Neural cell (in vitro differentiated cells): ENCODE measurements around the gene ADAMTS20. TPM values are rescaled to one million over a fixed set of nuclear protein-coding genes. Genes with fewer than 3 reads are reported as not detected.

Experiments
- H2AFZ ChIP-seq: fragments of 200-600, 300-800 bp; sonication (generic), shearing (Covaris generic); 2 replicates; pipeline ENCODE4 v1.6.0; 2014; ENCODE audit warnings: low read depth, mild to moderate bottlenecking, antibody characterized with exemption, low read length, moderate library complexity
- H3F3A ChIP-seq: fragments of 200-600 bp; shearing (Covaris generic); 2 replicates; pipeline ENCODE4 v1.6.1; 2016; ENCODE audit warnings: mild to moderate bottlenecking, moderate library complexity, mixed read lengths, antibody characterized with exemption, low read length; ENCODE audit not compliant: insufficient read depth, poor library complexity, severe bottlenecking
- H3K27ac ChIP-seq: fragments of 200-600, 300-800 bp; sonication (generic), shearing (Covaris generic); 2 replicates; pipeline ENCODE4 v1.5.1; 2014; ENCODE audit warnings: mild to moderate bottlenecking, low read length, moderate library complexity
- H3K27me3 ChIP-seq: fragments of 300-800, 200-600 bp; sonication (generic), shearing (Covaris generic); 2 replicates; pipeline ENCODE4 v1.6.0; 2014; ENCODE audit warnings: mild to moderate bottlenecking, low read depth, low read length, moderate library complexity; ENCODE audit not compliant: insufficient read depth
- H3K36me3 ChIP-seq: fragments of 300-800, 200-600 bp; sonication (generic), shearing (Covaris generic); 2 replicates; pipeline ENCODE4 v1.5.1; 2014; ENCODE audit warnings: mild to moderate bottlenecking, antibody characterized with exemption, low read length, moderate library complexity; ENCODE audit not compliant: insufficient read depth
- H3K4me2 ChIP-seq: fragments of 300-800, 200-600 bp; sonication (generic), shearing (Covaris generic); 2 replicates; pipeline ENCODE4 v1.6.0; 2014; ENCODE audit warnings: mild to moderate bottlenecking, low read length
- H3K4me3 ChIP-seq: fragments of 300-800, 200-600 bp; sonication (generic), shearing (Covaris generic); 2 replicates; pipeline ENCODE4 v1.5.1; 2014; ENCODE audit warnings: mild to moderate bottlenecking, low read length, moderate library complexity
- H3K79me2 ChIP-seq: fragments of 200-600 bp; shearing (Covaris generic); replicated peaks from 2 replicates; pipeline ENCODE4 v1.6.0; 2014; ENCODE audit warnings: mild to moderate bottlenecking, low read length, moderate library complexity; ENCODE audit not compliant: insufficient read depth
- H3K9ac ChIP-seq: fragments of 300-800, 200-600 bp; sonication (generic), shearing (Covaris generic); 2 replicates; pipeline ENCODE4 v1.6.1; 2016; ENCODE audit warnings: mild to moderate bottlenecking, low read length, mixed read lengths
- H3K9me2 ChIP-seq: fragments of 200-600 bp; shearing (Covaris generic); 2 replicates; pipeline ENCODE4 v1.6.1; 2016; ENCODE audit warnings: mild to moderate bottlenecking, low read length, mixed read lengths; ENCODE audit not compliant: insufficient read depth
- H3K9me3 ChIP-seq: fragments of 200-600, 300-800 bp; sonication (generic), shearing (Covaris generic); 2 replicates; pipeline ENCODE4 v1.6.1; 2016; ENCODE audit warnings: mild to moderate bottlenecking, mixed run types, low read length, moderate library complexity, mixed read lengths
- H4K20me1 ChIP-seq: fragments of 200-600 bp; shearing (Covaris generic); 2 replicates; pipeline ENCODE4 v1.6.1; 2016; ENCODE audit warnings: mild to moderate bottlenecking, mixed run types; ENCODE audit not compliant: insufficient read depth
- CTCF ChIP-seq: fragments of 450-650 bp; IDR thresholded peaks from 2 replicates; pipeline ENCODE4 v1.5.1; 2014; ENCODE audit warnings: antibody characterized with exemption, mild to moderate bottlenecking, moderate library complexity; ENCODE audit not compliant: poor library complexity, severe bottlenecking
- MXI1 ChIP-seq: fragments of 450-650 bp; conservative IDR thresholded peaks from 2 replicates; pipeline ENCODE4 v1.6.1; 2014; ENCODE audit warnings: antibody characterized with exemption, mild to moderate bottlenecking; ENCODE audit not compliant: poor library complexity, severe bottlenecking
- POLR2AphosphoS5 ChIP-seq: IDR thresholded peaks from 2 replicates; pipeline ENCODE4 v1.6.1; 2012
- RAD21 ChIP-seq: fragments of 450-650 bp; conservative IDR thresholded peaks from 2 replicates; pipeline ENCODE4 v1.6.1; 2014; ENCODE audit warnings: antibody characterized with exemption, mild to moderate bottlenecking, moderate library complexity
- REST ChIP-seq: IDR thresholded peaks from 2 replicates; pipeline ENCODE4 v1.6.1; 2012; ENCODE audit warnings: borderline replicate concordance
- SMC3 ChIP-seq: fragments of 450-650 bp; conservative IDR thresholded peaks from 2 replicates; pipeline ENCODE4 v1.6.1; 2014; ENCODE audit warnings: antibody characterized with exemption, mild to moderate bottlenecking, moderate library complexity; ENCODE audit not compliant: poor library complexity
- TAF1 ChIP-seq: IDR thresholded peaks from 2 replicates; pipeline ENCODE4 v1.6.1; 2012; ENCODE audit warnings: low read depth
- polyA plus RNA-seq: library from polyadenylated mRNA; depleted of rRNA; stranded (reverse); fragments of >200 nt; gene quantifications from 2 replicates; pipeline ENCODE4 v1.2.3, GENCODE V29; 2014

Gene ADAMTS20
- polyA plus RNA-seq, 1 donor from 2014 or later = 0.72 TPM

GRCh38 chr12:43401096-43401495, 150.9 kb downstream of the ADAMTS20 start:
- no peak overlapping the region for H3K4me3 ChIP-seq
- no peaks in the 10 kb centered on the region for H3K36me3 ChIP-seq
- H3K9me3 ChIP-seq = no peaks in the 10 kb centered on the region
- no peaks in the 10 kb centered on the region for H3F3A ChIP-seq
- H3K79me2 ChIP-seq = no peaks in the 10 kb centered on the region
- no peaks in the 10 kb centered on the region for H3K9me2 ChIP-seq
- no peaks in the 10 kb centered on the region for H4K20me1 ChIP-seq
- TF ChIP-seq REST (no peak), CTCF (no peak), RAD21 (no peak), MXI1 (no peak), TAF1 (no peak)
- no peak overlapping the region for H3K27ac ChIP-seq
- H3K4me2 ChIP-seq = no peak overlapping the region
- H3K9ac ChIP-seq = no peak overlapping the region
- H3K27me3 ChIP-seq = no peaks in the 10 kb centered on the region
- no peak overlapping the region for H2AFZ ChIP-seq

DNA sequence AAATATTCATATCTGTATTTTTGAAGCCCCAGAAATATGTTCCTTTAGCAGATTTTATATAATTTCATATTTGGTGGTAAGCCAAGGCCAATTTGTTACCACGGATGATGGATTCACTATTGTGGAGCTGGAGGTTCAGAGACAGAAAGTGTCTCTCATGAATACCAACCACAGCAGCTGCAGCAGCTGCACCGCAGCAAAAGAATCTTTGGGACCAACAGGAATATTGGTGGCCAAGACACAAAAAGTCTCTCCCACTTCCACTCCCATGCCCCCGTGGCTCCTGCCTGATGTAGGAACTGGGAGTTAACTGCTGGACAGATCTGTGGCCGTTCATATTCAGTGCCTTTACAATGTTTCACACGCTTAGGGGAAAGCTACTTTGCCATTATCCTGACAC, 155.3 kb downstream of the ADAMTS20 start:
- no peak overlapping the region for H3K27ac ChIP-seq
- H4K20me1 ChIP-seq = no peaks in the 10 kb centered on the region
- no peak overlapping the region for H3K4me2 ChIP-seq
- H3K9me2 ChIP-seq = no peaks in the 10 kb centered on the region
- no peak for TF ChIP-seq TAF1
- no peak for TF ChIP-seq SMC3
- no peak for TF ChIP-seq POLR2AphosphoS5
- no peaks in the 10 kb centered on the region for H3K36me3 ChIP-seq
- no peaks in the 10 kb centered on the region for H3K9me3 ChIP-seq
- no peak overlapping the region for H3K9ac ChIP-seq
- no peak overlapping the region for H2AFZ ChIP-seq
- H3K79me2 ChIP-seq = no peaks in the 10 kb centered on the region
- H3F3A ChIP-seq = no peaks in the 10 kb centered on the region
- H3K4me3 ChIP-seq = no peak overlapping the region
- no peaks in the 10 kb centered on the region for H3K27me3 ChIP-seq

DNA sequence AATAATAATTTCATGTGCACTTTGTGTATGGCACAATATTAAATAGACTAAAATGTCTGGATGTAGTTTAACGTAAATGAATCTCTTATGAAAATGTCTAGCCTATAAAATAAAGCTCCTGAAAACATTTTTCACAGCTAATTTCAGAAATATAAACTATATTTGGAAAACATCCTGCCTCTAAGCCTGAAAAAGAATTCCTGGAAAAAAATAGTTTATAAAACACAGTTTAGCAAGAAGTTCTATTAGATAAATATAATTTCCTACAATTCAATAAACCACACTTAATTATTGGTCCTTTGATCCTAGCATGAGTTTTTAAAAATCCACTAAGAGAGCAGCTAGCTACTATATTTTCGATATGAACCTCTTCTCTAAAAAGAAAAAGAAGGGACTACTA, 159.9 kb downstream of the ADAMTS20 start:
- H3K9me3 ChIP-seq = no peaks in the 10 kb centered on the region
- no peak overlapping the region for H3K9ac ChIP-seq
- H4K20me1 ChIP-seq = no peaks in the 10 kb centered on the region
- H3K27me3 ChIP-seq = no peaks in the 10 kb centered on the region
- no peak overlapping the region for H3K4me3 ChIP-seq
- no peak for TF ChIP-seq TAF1
- H2AFZ ChIP-seq = no peak overlapping the region
- H3K4me2 ChIP-seq = no peak overlapping the region
- no peaks in the 10 kb centered on the region for H3K36me3 ChIP-seq
- H3K27ac ChIP-seq = no peak overlapping the region
- no peaks in the 10 kb centered on the region for H3K9me2 ChIP-seq
- no peaks in the 10 kb centered on the region for H3K79me2 ChIP-seq
- no peaks in the 10 kb centered on the region for H3F3A ChIP-seq
